GM23338 (cell line): ENCODE data around the gene NFS1. TPM values are rescaled to one million over a fixed set of nuclear protein-coding genes. Genes with fewer than 3 reads are reported as not detected.

Experiments
- ATAC-seq: fragments of 200-7000 bp; cut with Tn5 transposase; 3 replicates; pipeline ENCODE4 v1.9.1; 2020
- DNase-seq: peaks from one replicate; pipeline ENCODE4 v3.0.0-alpha.2; 2015; ENCODE audit warnings: low spot score
- H2AFZ ChIP-seq: fragments of 200-600 bp; sonication (generic); 2 replicates; pipeline ENCODE4 v1.8.0; 2016; ENCODE audit warnings: antibody characterized with exemption, mild to moderate bottlenecking, moderate library complexity
- H3F3A ChIP-seq: fragments of 200-600 bp; sonication (generic); replicated peaks from 2 replicates; pipeline ENCODE4 v1.8.0; 2017; ENCODE audit warnings: antibody characterized with exemption, mixed run types, low read depth
- H3K27ac ChIP-seq: fragments of 200-600 bp; sonication (generic); 2 replicates; pipeline ENCODE4 v1.6.1; 2016; ENCODE audit warnings: low read depth
- H3K27me3 ChIP-seq: fragments of 200-600 bp; sonication (generic); 2 replicates; pipeline ENCODE4 v1.8.0; 2016; ENCODE audit warnings: mild to moderate bottlenecking, mixed run types, moderate library complexity; ENCODE audit not compliant: insufficient read depth
- H3K36me3 ChIP-seq: fragments of 200-600 bp; sonication (generic); 2 replicates; pipeline ENCODE4 v1.8.0; 2016; ENCODE audit warnings: mild to moderate bottlenecking; ENCODE audit not compliant: insufficient read depth
- H3K4me1 ChIP-seq: fragments of 200-600 bp; sonication (generic); 2 replicates; pipeline ENCODE4 v1.8.0; 2016; ENCODE audit warnings: mild to moderate bottlenecking, moderate library complexity; ENCODE audit not compliant: insufficient read depth
- H3K4me2 ChIP-seq: fragments of 200-600 bp; sonication (generic); 2 replicates; pipeline ENCODE4 v1.7.1; 2017; ENCODE audit warnings: mixed run types
- H3K4me3 ChIP-seq: fragments of 200-600 bp; sonication (generic); 2 replicates; pipeline ENCODE4 v1.6.1; 2016; ENCODE audit warnings: mixed run types
- H3K79me2 ChIP-seq: fragments of 200-600 bp; sonication (generic); replicated peaks from 2 replicates; pipeline ENCODE4 v1.8.0; 2017; ENCODE audit warnings: mild to moderate bottlenecking; ENCODE audit not compliant: insufficient read depth
- H3K9me2 ChIP-seq: fragments of 200-600 bp; sonication (generic); 2 replicates; pipeline ENCODE4 v1.8.0; 2017; ENCODE audit not compliant: insufficient read depth
- H4K20me1 ChIP-seq: fragments of 200-600 bp; sonication (generic); replicated peaks from 2 replicates; pipeline ENCODE4 v1.8.0; 2017; ENCODE audit warnings: mild to moderate bottlenecking; ENCODE audit not compliant: insufficient read depth
- H3K27ac Mint-ChIP-seq: 2 replicates; pipeline ENCODE4 v1.8.0; 2020; ENCODE audit warnings: inconsistent platforms, mild to moderate bottlenecking, moderate library complexity, mixed read lengths
- H3K27me3 Mint-ChIP-seq: 3 replicates; pipeline ENCODE4 v1.8.0; 2022; ENCODE audit warnings: low read depth, mild to moderate bottlenecking, moderate library complexity, mixed read lengths, inconsistent platforms; ENCODE audit not compliant: insufficient read depth, poor library complexity
- H3K36me3 Mint-ChIP-seq: 3 replicates; pipeline ENCODE4 v1.8.0; 2021; ENCODE audit warnings: low read depth, mild to moderate bottlenecking, inconsistent platforms, moderate library complexity, mixed read lengths
- H3K4me1 Mint-ChIP-seq: 3 replicates; pipeline ENCODE4 v1.8.0; 2020; ENCODE audit warnings: mild to moderate bottlenecking, inconsistent platforms, mixed read lengths
- H3K4me3 Mint-ChIP-seq: 3 replicates; pipeline ENCODE4 v1.8.0; 2021; ENCODE audit warnings: moderate library complexity, mild to moderate bottlenecking, inconsistent platforms, mixed read lengths
- H3K9me3 Mint-ChIP-seq: 3 replicates; pipeline ENCODE4 v1.8.0; 2020; ENCODE audit warnings: moderate library complexity, mild to moderate bottlenecking, inconsistent platforms, mixed read lengths
- CREB1 ChIP-seq: fragments of 250-450 bp; sonication (Bioruptor Pico); IDR thresholded peaks from 2 replicates; pipeline ENCODE4 v1.5.0; 2020; ENCODE audit warnings: low read depth, mild to moderate bottlenecking, moderate library complexity
- EZH2 ChIP-seq: fragments of 200-600 bp; sonication (generic); IDR thresholded peaks from one replicate; pipeline ENCODE4 v1.8.0; 2017; ENCODE audit warnings: antibody characterized with exemption, mild to moderate bottlenecking, low read depth; ENCODE audit not compliant: unreplicated experiment
- EZH2phosphoT487 ChIP-seq: fragments of 200-600 bp; sonication (generic); IDR thresholded peaks from one replicate; pipeline ENCODE4 v1.8.1; 2018; ENCODE audit warnings: antibody characterized with exemption; ENCODE audit not compliant: unreplicated experiment
- NANOG ChIP-seq: IDR thresholded peaks from 2 replicates; pipeline ENCODE4 v1.6.1; 2016; ENCODE audit warnings: antibody characterized with exemption, borderline replicate concordance
- POLR2AphosphoS5 ChIP-seq: IDR thresholded peaks from 2 replicates; pipeline ENCODE4 v1.6.1; 2016; ENCODE audit warnings: antibody characterized with exemption, low read depth
- STAT1 ChIP-seq: IDR thresholded peaks from one replicate; pipeline ENCODE4 v1.6.1; 2016; ENCODE audit warnings: antibody characterized with exemption; ENCODE audit not compliant: unreplicated experiment
- ZNF114 ChIP-seq: fragments of 250-450 bp; sonication (Bioruptor Pico); IDR thresholded peaks from 2 replicates; pipeline ENCODE4 v1.5.0; 2020; ENCODE audit warnings: mild to moderate bottlenecking, moderate library complexity
- polyA plus RNA-seq: library from polyadenylated mRNA; unstranded; fragments of >200 nt; fragmentation: Nextera tagmentation; extraction: Ambion mirVana; gene quantifications from 2 replicates; pipeline ENCODE4 v1.2.1, GENCODE V29; 2016
- total RNA-seq: library from RNA; depleted of rRNA; stranded (reverse); fragments of >200 nt; shearing (Covaris generic); gene quantifications from 2 replicates; pipeline ENCODE4 v1.2.3, GENCODE V29; 2014
- TF ChIP-seq, protein P1 (sequence below): IDR thresholded peaks from one replicate; pipeline ENCODE4 v1.6.1; 2018; ENCODE audit warnings: antibody characterized with exemption; ENCODE audit not compliant: unreplicated experiment
- TF ChIP-seq, protein P2 (sequence below): fragments of 250-450 bp; sonication (Bioruptor Pico); IDR thresholded peaks from 2 replicates; pipeline ENCODE4 v1.5.0; 2020; ENCODE audit warnings: mild to moderate bottlenecking, moderate library complexity
- TF ChIP-seq, protein P3 (sequence below): IDR thresholded peaks from 2 replicates; pipeline ENCODE4 v1.6.1; 2016; ENCODE audit warnings: antibody characterized with exemption
- TF ChIP-seq, protein P4 (sequence below), 2 experiments: fragments of 200-600 bp in 1 of 2; sonication (generic) in 1 of 2; conservative IDR thresholded peaks; 2 replicates each; pipeline versions ENCODE4 v1.5.1 to v1.6.1; 2016 to 2017; ENCODE audit warnings: antibody characterized with exemption in 2 of 2, low read depth in 2 of 2, mild to moderate bottlenecking in 2 of 2, moderate library complexity in 1 of 2

Gene NFS1
- total and polyA plus RNA-seq, 2 experiments from 2014 or later = 22.8 to 35.7 TPM

DNA sequence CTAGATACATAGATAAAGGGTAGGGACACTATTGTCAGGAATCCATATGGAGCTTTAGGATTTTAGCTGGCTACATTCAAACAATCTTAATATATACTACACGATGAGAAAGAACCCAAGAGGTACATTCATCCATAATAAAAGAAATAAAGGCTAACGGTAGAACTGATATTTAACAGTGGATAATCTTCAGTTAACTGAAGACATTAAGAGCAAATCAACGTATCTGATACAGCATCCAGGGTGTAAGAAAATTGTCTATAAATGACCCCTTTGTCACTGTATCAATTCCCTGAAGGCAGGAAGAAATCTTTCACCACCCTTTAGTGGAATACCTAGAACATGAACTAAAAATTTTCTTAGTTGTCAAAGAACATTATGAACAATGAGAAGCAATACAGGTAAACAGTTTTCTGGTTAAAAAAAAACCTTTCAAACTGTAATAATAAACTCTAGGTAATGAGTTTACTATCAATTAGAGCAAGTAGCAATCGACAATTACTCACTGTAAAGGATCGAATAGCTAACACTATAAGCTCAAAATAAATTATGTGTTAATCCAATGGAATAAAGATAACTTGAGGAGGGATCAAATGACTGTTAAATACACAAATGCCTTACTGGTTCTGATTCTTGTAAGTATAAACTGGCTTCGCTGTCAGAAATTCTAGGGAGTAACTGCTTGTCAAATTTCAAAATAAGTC lies 11.9 kb upstream of the NFS1 start (continued):
- TF ChIP-seq NANOG = no peak
- no peak for TF ChIP-seq CREB1

DNA sequence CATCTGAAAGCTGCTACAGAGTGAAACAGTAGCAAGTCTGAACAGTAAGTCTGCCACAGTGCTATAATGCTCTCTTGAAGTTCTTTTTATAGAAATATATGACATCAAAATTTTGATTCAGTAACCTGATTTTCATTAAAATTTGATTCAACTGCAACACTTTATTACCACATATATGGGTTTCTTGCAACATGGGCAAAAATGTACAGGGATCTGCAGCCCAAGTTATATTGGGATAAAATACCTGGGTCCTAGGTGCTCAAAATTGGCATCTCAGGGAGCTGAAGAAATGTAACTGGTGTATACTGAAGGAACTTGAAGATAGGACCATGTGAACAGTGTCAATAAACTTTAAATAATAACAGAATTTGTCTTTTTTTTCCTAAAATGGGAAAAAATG lies 10.9 kb upstream of the NFS1 start:
- no peak overlapping the region for H3K4me3 Mint-ChIP-seq
- TF ChIP-seq, protein P1, sequence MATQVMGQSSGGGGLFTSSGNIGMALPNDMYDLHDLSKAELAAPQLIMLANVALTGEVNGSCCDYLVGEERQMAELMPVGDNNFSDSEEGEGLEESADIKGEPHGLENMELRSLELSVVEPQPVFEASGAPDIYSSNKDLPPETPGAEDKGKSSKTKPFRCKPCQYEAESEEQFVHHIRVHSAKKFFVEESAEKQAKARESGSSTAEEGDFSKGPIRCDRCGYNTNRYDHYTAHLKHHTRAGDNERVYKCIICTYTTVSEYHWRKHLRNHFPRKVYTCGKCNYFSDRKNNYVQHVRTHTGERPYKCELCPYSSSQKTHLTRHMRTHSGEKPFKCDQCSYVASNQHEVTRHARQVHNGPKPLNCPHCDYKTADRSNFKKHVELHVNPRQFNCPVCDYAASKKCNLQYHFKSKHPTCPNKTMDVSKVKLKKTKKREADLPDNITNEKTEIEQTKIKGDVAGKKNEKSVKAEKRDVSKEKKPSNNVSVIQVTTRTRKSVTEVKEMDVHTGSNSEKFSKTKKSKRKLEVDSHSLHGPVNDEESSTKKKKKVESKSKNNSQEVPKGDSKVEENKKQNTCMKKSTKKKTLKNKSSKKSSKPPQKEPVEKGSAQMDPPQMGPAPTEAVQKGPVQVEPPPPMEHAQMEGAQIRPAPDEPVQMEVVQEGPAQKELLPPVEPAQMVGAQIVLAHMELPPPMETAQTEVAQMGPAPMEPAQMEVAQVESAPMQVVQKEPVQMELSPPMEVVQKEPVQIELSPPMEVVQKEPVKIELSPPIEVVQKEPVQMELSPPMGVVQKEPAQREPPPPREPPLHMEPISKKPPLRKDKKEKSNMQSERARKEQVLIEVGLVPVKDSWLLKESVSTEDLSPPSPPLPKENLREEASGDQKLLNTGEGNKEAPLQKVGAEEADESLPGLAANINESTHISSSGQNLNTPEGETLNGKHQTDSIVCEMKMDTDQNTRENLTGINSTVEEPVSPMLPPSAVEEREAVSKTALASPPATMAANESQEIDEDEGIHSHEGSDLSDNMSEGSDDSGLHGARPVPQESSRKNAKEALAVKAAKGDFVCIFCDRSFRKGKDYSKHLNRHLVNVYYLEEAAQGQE = no peak
- no peak for TF ChIP-seq CREB1
- TF ChIP-seq, protein P2, sequence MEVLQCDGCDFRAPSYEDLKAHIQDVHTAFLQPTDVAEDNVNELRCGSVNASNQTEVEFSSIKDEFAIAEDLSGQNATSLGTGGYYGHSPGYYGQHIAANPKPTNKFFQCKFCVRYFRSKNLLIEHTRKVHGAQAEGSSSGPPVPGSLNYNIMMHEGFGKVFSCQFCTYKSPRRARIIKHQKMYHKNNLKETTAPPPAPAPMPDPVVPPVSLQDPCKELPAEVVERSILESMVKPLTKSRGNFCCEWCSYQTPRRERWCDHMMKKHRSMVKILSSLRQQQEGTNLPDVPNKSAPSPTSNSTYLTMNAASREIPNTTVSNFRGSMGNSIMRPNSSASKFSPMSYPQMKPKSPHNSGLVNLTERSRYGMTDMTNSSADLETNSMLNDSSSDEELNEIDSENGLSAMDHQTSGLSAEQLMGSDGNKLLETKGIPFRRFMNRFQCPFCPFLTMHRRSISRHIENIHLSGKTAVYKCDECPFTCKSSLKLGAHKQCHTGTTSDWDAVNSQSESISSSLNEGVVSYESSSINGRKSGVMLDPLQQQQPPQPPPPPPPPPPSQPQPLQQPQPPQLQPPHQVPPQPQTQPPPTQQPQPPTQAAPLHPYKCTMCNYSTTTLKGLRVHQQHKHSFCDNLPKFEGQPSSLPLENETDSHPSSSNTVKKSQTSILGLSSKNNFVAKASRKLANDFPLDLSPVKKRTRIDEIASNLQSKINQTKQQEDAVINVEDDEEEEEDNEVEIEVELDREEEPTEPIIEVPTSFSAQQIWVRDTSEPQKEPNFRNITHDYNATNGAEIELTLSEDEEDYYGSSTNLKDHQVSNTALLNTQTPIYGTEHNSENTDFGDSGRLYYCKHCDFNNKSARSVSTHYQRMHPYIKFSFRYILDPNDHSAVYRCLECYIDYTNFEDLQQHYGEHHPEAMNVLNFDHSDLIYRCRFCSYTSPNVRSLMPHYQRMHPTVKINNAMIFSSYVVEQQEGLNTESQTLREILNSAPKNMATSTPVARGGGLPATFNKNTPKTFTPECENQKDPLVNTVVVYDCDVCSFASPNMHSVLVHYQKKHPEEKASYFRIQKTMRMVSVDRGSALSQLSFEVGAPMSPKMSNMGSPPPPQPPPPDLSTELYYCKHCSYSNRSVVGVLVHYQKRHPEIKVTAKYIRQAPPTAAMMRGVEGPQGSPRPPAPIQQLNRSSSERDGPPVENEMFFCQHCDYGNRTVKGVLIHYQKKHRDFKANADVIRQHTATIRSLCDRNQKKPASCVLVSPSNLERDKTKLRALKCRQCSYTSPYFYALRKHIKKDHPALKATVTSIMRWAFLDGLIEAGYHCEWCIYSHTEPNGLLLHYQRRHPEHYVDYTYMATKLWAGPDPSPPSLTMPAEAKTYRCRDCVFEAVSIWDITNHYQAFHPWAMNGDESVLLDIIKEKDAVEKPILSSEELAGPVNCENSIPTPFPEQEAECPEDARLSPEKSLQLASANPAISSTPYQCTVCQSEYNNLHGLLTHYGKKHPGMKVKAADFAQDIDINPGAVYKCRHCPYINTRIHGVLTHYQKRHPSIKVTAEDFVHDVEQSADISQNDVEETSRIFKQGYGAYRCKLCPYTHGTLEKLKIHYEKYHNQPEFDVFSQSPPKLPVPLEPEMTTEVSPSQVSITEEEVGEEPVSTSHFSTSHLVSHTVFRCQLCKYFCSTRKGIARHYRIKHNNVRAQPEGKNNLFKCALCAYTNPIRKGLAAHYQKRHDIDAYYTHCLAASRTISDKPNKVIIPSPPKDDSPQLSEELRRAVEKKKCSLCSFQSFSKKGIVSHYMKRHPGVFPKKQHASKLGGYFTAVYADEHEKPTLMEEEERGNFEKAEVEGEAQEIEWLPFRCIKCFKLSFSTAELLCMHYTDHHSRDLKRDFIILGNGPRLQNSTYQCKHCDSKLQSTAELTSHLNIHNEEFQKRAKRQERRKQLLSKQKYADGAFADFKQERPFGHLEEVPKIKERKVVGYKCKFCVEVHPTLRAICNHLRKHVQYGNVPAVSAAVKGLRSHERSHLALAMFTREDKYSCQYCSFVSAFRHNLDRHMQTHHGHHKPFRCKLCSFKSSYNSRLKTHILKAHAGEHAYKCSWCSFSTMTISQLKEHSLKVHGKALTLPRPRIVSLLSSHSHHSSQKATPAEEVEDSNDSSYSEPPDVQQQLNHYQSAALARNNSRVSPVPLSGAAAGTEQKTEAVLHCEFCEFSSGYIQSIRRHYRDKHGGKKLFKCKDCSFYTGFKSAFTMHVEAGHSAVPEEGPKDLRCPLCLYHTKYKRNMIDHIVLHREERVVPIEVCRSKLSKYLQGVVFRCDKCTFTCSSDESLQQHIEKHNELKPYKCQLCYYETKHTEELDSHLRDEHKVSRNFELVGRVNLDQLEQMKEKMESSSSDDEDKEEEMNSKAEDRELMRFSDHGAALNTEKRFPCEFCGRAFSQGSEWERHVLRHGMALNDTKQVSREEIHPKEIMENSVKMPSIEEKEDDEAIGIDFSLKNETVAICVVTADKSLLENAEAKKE = no peak
- TF ChIP-seq EZH2phosphoT487 = no peak
- TF ChIP-seq, protein P3, sequence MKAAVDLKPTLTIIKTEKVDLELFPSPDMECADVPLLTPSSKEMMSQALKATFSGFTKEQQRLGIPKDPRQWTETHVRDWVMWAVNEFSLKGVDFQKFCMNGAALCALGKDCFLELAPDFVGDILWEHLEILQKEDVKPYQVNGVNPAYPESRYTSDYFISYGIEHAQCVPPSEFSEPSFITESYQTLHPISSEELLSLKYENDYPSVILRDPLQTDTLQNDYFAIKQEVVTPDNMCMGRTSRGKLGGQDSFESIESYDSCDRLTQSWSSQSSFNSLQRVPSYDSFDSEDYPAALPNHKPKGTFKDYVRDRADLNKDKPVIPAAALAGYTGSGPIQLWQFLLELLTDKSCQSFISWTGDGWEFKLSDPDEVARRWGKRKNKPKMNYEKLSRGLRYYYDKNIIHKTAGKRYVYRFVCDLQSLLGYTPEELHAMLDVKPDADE = no peak
- TF ChIP-seq, protein P4, sequence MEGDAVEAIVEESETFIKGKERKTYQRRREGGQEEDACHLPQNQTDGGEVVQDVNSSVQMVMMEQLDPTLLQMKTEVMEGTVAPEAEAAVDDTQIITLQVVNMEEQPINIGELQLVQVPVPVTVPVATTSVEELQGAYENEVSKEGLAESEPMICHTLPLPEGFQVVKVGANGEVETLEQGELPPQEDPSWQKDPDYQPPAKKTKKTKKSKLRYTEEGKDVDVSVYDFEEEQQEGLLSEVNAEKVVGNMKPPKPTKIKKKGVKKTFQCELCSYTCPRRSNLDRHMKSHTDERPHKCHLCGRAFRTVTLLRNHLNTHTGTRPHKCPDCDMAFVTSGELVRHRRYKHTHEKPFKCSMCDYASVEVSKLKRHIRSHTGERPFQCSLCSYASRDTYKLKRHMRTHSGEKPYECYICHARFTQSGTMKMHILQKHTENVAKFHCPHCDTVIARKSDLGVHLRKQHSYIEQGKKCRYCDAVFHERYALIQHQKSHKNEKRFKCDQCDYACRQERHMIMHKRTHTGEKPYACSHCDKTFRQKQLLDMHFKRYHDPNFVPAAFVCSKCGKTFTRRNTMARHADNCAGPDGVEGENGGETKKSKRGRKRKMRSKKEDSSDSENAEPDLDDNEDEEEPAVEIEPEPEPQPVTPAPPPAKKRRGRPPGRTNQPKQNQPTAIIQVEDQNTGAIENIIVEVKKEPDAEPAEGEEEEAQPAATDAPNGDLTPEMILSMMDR (conservative IDR thresholded peaks at IDR 0.05; ENCODE audit: low read depth in 2 of 2) = no peak
- no peak for TF ChIP-seq ZNF114 (CRISPR knock-in tag)
- no peak for TF ChIP-seq EZH2
- no peak for TF ChIP-seq POLR2AphosphoS5
- no peak for TF ChIP-seq STAT1
- no peaks in the 10 kb centered on the region for H3K4me1 ChIP-seq
- no peak overlapping the region for H3K4me3 ChIP-seq
- no peaks in the 10 kb centered on the region for H3K9me2 ChIP-seq
- no peaks in the 10 kb centered on the region for H3K9me3 Mint-ChIP-seq
- H3F3A ChIP-seq = peaks cover 38% of the 10 kb centered on the region
- H3K27me3 ChIP-seq = no peaks in the 10 kb centered on the region
- no peak overlapping the region for H3K4me2 ChIP-seq
- H3K27ac ChIP-seq = peak overlapping the region; percentile 55
- no peak overlapping the region for H3K27ac Mint-ChIP-seq
- no peak overlapping the region for H2AFZ ChIP-seq
- peaks cover 97% of the 10 kb centered on the region for H3K36me3 ChIP-seq
- peaks cover 58% of the 10 kb centered on the region for H3K79me2 ChIP-seq
- H4K20me1 ChIP-seq = peaks cover 59% of the 10 kb centered on the region
- H3K36me3 Mint-ChIP-seq = peaks cover 98% of the 10 kb centered on the region
- no peak for DNase-seq
- no peak for ATAC-seq
- H3K4me1 Mint-ChIP-seq = no peaks in the 10 kb centered on the region
- H3K27me3 Mint-ChIP-seq = peaks cover 10% of the 10 kb centered on the region
